Ovary (tissue), 9 donors: ENCODE measurements around the gene LRRC27. TPM values are rescaled to one million over a fixed set of nuclear protein-coding genes. Genes with fewer than 3 reads are reported as not detected.

Source experiments
- DNase-seq, 5 donors: peaks; one replicate each; pipeline ENCODE4 v3.0.0-alpha.2; 2019 to 2020
- H3K27ac ChIP-seq, 2 donors: fragments of 200-600 bp; one replicate each; pipeline versions ENCODE4 v1.5.1 to v1.8.0; 2019 to 2022
- H3K27me3 ChIP-seq: fragments of 200-600 bp; one replicate; pipeline ENCODE4 v1.8.0; 2022
- H3K36me3 ChIP-seq: fragments of 200-600 bp; sonication (generic); one replicate; pipeline ENCODE4 v1.5.1; 2019
- H3K4me1 ChIP-seq: one replicate; pipeline ENCODE4 v1.8.1; 2013; ENCODE audit warnings: mild to moderate bottlenecking, moderate library complexity; ENCODE audit not compliant: insufficient read depth
- H3K4me3 ChIP-seq: fragments of 200-600 bp; sonication (generic); one replicate; pipeline ENCODE4 v1.5.1; 2017
- H3K9me3 ChIP-seq, 2 donors: fragments of 200-600 bp in 1 of 2; sonication (generic) in 1 of 2; one replicate each; pipeline versions ENCODE4 v1.5.1 to v1.8.1; 2013 to 2019; ENCODE audit warnings: mild to moderate bottlenecking in 1 of 2, moderate library complexity in 1 of 2
- EP300 ChIP-seq: sonication (generic); formaldehyde crosslinking; IDR thresholded peaks from one replicate; pipeline ENCODE4 v1.6.1; 2017; ENCODE audit warnings: antibody characterized with exemption
- POLR2A ChIP-seq: fragments of 450-650 bp; IDR thresholded peaks from one replicate; pipeline ENCODE4 v1.6.1; 2017; ENCODE audit warnings: antibody characterized with exemption, mild to moderate bottlenecking, moderate library complexity
- WGBS, 3 donors: extraction: QIAGEN DNeasy Blood & Tissue Kit in 1 of 3; methylation state at CpG; one replicate each; pipeline versions ENCODE4 v1.1.5 to v1.1.7; 2013 to 2017; 5-methylcytosine and 5-hydroxymethylcytosine counted together
- intact Hi-C, 4 donors: fragments of 100-400 bp; cut with DNase I; formaldehyde crosslinking; loops; one replicate each; pipeline versions ENCODE4 v1.11.0 to v1.15.1; 2022 to 2023
- polyA plus RNA-seq, 2 donors: library from polyadenylated mRNA; stranded (reverse); fragments of 200-250 nt in 1 of 2; fragments of 350-450 nt in 1 of 2; fragmentation: Illumina TruSeq in 1 of 2; extraction: RNeasy Lipid Tissue Mini Kit (QIAGEN cat#74804) in 1 of 2; gene quantifications; one replicate each; pipeline ENCODE4 v1.2.3, GENCODE V29; 2013 to 2014
- total RNA-seq, 7 donors: library from RNA; depleted of rRNA in 2 of 7; stranded (reverse); fragments of >200 nt in 2 of 7; fragmentation: NEBNext Ultra II Directional in 3 of 7; extraction: Animal tissue kit (Norgen Biotek cat#: 25700) in 3 of 7; gene quantifications; one replicate each; pipeline versions ENCODE4 v1.1.0 to v1.2.4, GENCODE V29; 2016 to 2023
- TF ChIP-seq, protein P1 (sequence below), 3 donors: fragments of 450-650 bp in 2 of 3; fragments of 200-600 bp in 1 of 3; IDR thresholded peaks; one replicate each; pipeline versions ENCODE4 v1.5.1 to v1.8.0; 2016 to 2022; ENCODE audit warnings: antibody characterized with exemption in 3 of 3, mild to moderate bottlenecking in 1 of 3
- donor health status: DM: no; HTN: no; CAD: no; lungs with moderate emphysema.
- donor health status: DM: no; HTN: no; CAD: no.
- donor health status: Bipolar disorder and iron deficiency.
- donor health status: DM: yes; HTN: yes; CAD: no.
- donor health status: DM: no; HTN: no; CAD: no.
- donor health status: DM: yes; HTN: yes; CAD: no.

LRRC27 gene
- total and polyA plus RNA-seq, 9 donors, result 7.4 to 12.3 (median 9.3) TPM

DNA sequence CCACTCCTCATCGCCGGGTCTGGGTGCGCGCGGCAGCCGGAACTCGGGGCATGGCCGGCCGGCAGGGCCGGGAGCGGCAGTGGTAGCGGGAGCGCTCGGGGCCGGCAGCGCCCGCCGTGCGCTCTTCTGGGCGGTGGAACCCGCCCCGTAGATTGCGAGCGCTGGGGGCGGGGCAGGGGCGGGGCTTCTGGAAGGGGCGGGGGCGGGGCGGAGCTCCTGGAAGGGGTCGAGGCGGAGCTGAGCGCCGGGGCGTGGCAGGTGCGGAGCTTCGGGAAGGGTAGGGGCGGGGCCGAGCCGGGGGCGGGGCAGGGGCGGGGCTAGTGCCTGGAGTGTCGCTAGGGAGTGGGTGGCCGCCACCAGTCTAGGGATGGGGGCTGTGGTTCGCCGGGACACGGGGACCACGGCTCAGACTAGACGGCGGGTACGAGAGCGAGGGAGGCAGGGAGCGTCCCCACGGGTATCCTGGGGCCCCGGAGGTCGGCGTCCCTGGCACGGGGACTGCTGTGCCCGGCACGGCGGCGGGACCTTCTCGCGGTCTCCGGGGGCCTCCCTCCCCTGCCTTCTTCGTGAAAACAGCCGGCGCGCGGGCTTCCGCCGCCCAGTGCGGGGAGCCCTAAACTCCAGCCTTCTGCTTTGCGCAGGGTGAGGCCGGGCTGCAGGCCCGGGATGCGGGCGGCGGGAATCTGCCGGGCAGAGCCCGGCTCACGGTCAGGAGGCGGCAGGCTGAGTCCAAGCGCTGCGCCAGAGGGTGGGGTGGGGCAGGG lies 24.0 kb upstream of the LRRC27 start, which contains the start of gene STK32C:
STK32C (minus strand) TSS at position 128 of the 764 bp plus-strand sequence; CDS start at position 11, 117 bp downstream.
- Histone ChIP-seq H3K4me3 (peak within 1 kb of the TSS; percentile 90), H3K36me3 (no peaks in the 10 kb centered on the region), H3K9me3 (no peaks in the 10 kb centered on the region), H3K4me1 (peaks cover 4% of the 10 kb centered on the region), H3K27me3 (no peaks in the 10 kb centered on the region), H3K27ac (peak within 1 kb of the TSS; percentile 2 to 64)
- intact Hi-C loops, result loop anchor here in 1 of 4 donors (2.0 to 5.0 kb wide), 2 partner anchors 23 to 144 kb away; no protein-coding TSS in a partner anchor
- DNase-seq, result peak; percentile 89 to 94 (median 92)
- whole genome bisulfite sequencing, 3 donors, result 0 to 1% (median 0%) methylated on average over 42 to 84 of the region's 84 CpGs
- TF ChIP-seq POLR2A, result no peak
- TF ChIP-seq EP300, result no peak
- TF ChIP-seq, protein P1, sequence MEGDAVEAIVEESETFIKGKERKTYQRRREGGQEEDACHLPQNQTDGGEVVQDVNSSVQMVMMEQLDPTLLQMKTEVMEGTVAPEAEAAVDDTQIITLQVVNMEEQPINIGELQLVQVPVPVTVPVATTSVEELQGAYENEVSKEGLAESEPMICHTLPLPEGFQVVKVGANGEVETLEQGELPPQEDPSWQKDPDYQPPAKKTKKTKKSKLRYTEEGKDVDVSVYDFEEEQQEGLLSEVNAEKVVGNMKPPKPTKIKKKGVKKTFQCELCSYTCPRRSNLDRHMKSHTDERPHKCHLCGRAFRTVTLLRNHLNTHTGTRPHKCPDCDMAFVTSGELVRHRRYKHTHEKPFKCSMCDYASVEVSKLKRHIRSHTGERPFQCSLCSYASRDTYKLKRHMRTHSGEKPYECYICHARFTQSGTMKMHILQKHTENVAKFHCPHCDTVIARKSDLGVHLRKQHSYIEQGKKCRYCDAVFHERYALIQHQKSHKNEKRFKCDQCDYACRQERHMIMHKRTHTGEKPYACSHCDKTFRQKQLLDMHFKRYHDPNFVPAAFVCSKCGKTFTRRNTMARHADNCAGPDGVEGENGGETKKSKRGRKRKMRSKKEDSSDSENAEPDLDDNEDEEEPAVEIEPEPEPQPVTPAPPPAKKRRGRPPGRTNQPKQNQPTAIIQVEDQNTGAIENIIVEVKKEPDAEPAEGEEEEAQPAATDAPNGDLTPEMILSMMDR (IDR thresholded peaks at IDR 0.05), result no peak

DNA sequence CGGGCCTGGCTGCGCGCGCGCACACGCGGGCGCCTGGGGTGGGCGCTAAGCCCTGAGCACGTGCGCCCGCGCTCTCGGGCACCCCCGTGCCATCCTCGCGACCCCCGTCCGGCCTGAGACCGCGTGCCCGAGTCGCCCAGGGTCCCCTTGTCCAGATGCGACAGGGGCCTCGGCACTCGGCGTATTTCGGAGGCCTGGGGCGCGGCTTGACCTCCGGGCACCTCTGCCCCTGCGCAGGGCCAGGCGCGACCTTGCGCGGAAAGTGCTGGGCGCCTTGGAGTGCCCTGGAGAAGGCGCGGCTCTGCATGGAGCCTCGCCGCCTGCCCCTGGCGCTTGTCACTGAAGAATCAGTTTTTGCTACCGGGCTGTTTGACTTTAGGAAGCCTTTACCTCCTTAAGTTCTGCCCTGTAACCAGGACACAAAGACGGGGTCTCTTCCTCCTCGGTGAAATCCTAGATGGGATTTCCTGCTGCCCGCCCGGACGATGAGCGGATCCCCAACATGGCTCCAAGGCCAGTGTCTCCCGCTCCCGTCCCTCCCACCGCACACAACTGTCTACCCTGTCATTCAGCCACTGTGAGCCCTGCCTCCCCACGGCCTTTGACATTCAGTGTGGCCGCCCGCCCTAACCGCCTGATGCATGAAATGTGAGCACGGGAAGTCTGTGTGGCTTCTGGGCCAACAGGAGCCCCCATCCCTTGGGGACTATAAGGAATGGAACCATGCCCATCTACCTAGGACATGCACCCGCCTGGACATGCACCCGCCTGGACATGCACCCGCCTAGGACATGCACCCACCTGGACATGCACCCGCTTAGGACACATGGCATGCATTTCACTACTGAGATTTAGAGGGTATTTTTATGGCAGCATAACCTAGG lies 23.2 kb upstream of the LRRC27 start:
- Histone ChIP-seq H3K4me3 (peak overlapping the region; percentile 90), H3K27me3 (no peaks in the 10 kb centered on the region), H3K4me1 (peaks cover 4% of the 10 kb centered on the region), H3K9me3 (no peaks in the 10 kb centered on the region), H3K27ac (peak overlapping the region; percentile 2 to 64), H3K36me3 (no peaks in the 10 kb centered on the region)
- 12 to 26% (median 18%) methylated on average over 42 to 61 of the region's 61 CpGs for WGBS, 3 donors
- TF ChIP-seq POLR2A (no peak), EP300 (no peak)
- TF ChIP-seq, protein P1 (IDR thresholded peaks at IDR 0.05), result no peak
- intact Hi-C loops, result loop anchor here in 1 of 4 donors (2.0 to 5.0 kb wide), 2 partner anchors 22 to 143 kb away; no protein-coding TSS in a partner anchor
- DNase-seq, result peak in 2 of 5 donors; percentile 42 to 47

DNA sequence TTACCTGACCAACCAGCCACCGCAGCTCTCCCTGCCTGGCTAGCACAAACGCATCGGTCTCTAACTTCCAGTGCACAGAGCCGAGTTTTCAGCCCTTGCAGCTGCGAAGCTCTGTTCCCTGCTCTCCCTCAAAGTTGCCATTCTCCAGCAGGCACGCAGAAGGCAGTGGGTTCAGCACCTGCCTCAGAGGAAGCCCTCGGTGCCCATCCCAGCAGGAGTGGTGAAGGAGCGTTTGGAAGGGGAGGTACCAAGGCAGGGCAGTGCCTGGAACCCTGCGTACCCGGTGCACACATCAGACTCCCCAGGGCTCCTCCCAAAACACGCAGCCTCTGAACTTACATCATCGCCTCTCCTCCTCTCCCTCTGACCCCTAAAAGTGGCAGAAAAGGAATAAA lies 22.5 kb upstream of the LRRC27 start:
- Histone ChIP-seq H3K9me3 (no peaks in the 10 kb centered on the region), H3K27me3 (no peaks in the 10 kb centered on the region), H3K4me3 (no peak overlapping the region), H3K4me1 (peaks cover 4% of the 10 kb centered on the region), H3K36me3 (no peaks in the 10 kb centered on the region), H3K27ac (no peak overlapping the region)
- DNase-seq, result peak in 1 of 5 donors; percentile 32
- 49 to 65% (median 64%) methylated on average over 12 of the region's 12 CpGs for WGBS, 3 donors
- TF ChIP-seq EP300 (no peak), POLR2A (no peak)
- TF ChIP-seq, protein P1 (IDR thresholded peaks at IDR 0.05), result no peak
- intact Hi-C loops, result loop anchor here in 1 of 4 donors (2.0 to 5.0 kb wide), 2 partner anchors 21 to 143 kb away; no protein-coding TSS in a partner anchor
